ENCODE data around the gene LOXL1. TPM values are rescaled to one million over a fixed set of nuclear protein-coding genes. Genes with fewer than 3 reads are reported as not detected.
A peak's percentile ranks its signal among the peaks of the same experiment; 100 is the strongest.

The LOXL1 gene
- polyA plus RNA-seq, 3 donors: 0.07 TPM; not detected in 2

- no peaks in the 10 kb centered on the region for H3K27me3 ChIP-seq (ENCODE audit: control insufficient read depth in 2 of 2, insufficient read depth in 2 of 2, low read length in 2 of 2)
- no peaks in the 10 kb centered on the region for H3K4me1 Mint-ChIP-seq
- peaks cover 0 to 5% (median 0%) of the 10 kb centered on the region in 3 donors for H3K27me3 Mint-ChIP-seq (ENCODE audit: low read depth in 3 of 3)
- no peaks in the 10 kb centered on the region for H3K36me3 ChIP-seq (replicated peaks in 1 of 2; ENCODE audit: control insufficient read depth in 1 of 2, insufficient read depth in 2 of 2, low read length in 2 of 2)
- no peak overlapping the region for H3K27ac Mint-ChIP-seq
- H3K9me3 Mint-ChIP-seq: no peaks in the 10 kb centered on the region
- intact Hi-C loops (cut with micrococcal nuclease): no loop called here
- no peaks in the 10 kb centered on the region for H3K4me1 ChIP-seq (ENCODE audit: control insufficient read depth in 1 of 2, insufficient read depth in 2 of 2, low read length in 2 of 2)
- H2AFZ ChIP-seq (ENCODE audit: insufficient read depth, low read depth, low read length, poor library complexity, severe bottlenecking): no peak overlapping the region
- H3K36me3 Mint-ChIP-seq: no peaks in the 10 kb centered on the region
- H3K27ac ChIP-seq (ENCODE audit: low read depth in 1 of 2, low read length in 2 of 2): no peak overlapping the region
- no peak overlapping the region for H3K4me2 ChIP-seq (replicated peaks; ENCODE audit: extremely low read depth, low read length, poor library complexity, severe bottlenecking)
- WGBS (ENCODE audit: insufficient coverage): 73% methylated on average over 9 of the region's 13 CpGs
- H3K9me3 ChIP-seq (replicated peaks in 1 of 2; ENCODE audit: control insufficient read depth in 1 of 2, insufficient read depth in 1 of 2, low read length in 2 of 2): no peaks in the 10 kb centered on the region
- H4K20me1 ChIP-seq (ENCODE audit: insufficient read depth, low read length): no peaks in the 10 kb centered on the region
- H3K4me3 ChIP-seq (replicated peaks in 1 of 3; ENCODE audit: low read depth in 2 of 3, low read length in 3 of 3): no peak overlapping the region
- H3K4me3 Mint-ChIP-seq: no peak overlapping the region
- TF ChIP-seq CTCF (IDR thresholded peaks at IDR 0.05): no peak
- H3K9ac ChIP-seq (ENCODE audit: insufficient read depth, low read length, poor library complexity, severe bottlenecking): no peak overlapping the region
- H3K79me2 ChIP-seq (ENCODE audit: insufficient read depth, low read length): no peaks in the 10 kb centered on the region
- DNase-seq: no peak
Measured at GRCh38 chr15:73944161-73945129, 18.2 kb downstream of the LOXL1 start.

GRCh38 chr15:73945130-73945508, 18.9 kb downstream of the LOXL1 start:
- Histone ChIP-seq H3K36me3 (replicated peaks in 1 of 2; ENCODE audit: control insufficient read depth in 1 of 2, insufficient read depth in 2 of 2, low read length in 2 of 2) (no peaks in the 10 kb centered on the region), H3K27ac (ENCODE audit: low read depth in 1 of 2, low read length in 2 of 2) (no peak overlapping the region), H4K20me1 (ENCODE audit: insufficient read depth, low read length) (no peaks in the 10 kb centered on the region), H3K4me1 (ENCODE audit: control insufficient read depth in 1 of 2, insufficient read depth in 2 of 2, low read length in 2 of 2) (no peaks in the 10 kb centered on the region), H3K27me3 (ENCODE audit: control insufficient read depth in 2 of 2, insufficient read depth in 2 of 2, low read length in 2 of 2) (no peaks in the 10 kb centered on the region), H3K4me2 (replicated peaks; ENCODE audit: extremely low read depth, low read length, poor library complexity, severe bottlenecking) (no peak overlapping the region), H3K79me2 (ENCODE audit: insufficient read depth, low read length) (no peaks in the 10 kb centered on the region), H2AFZ (ENCODE audit: insufficient read depth, low read depth, low read length, poor library complexity, severe bottlenecking) (no peak overlapping the region), H3K4me3 (replicated peaks in 1 of 3; ENCODE audit: low read depth in 2 of 3, low read length in 3 of 3) (no peak overlapping the region), H3K9me3 (replicated peaks in 1 of 2; ENCODE audit: control insufficient read depth in 1 of 2, insufficient read depth in 1 of 2, low read length in 2 of 2) (no peaks in the 10 kb centered on the region), H3K9ac (ENCODE audit: insufficient read depth, low read length, poor library complexity, severe bottlenecking) (no peak overlapping the region)
- Mint-ChIP-seq H3K4me1 (no peaks in the 10 kb centered on the region), H3K27me3 (ENCODE audit: low read depth in 3 of 3) (peaks cover 0 to 5% (median 0%) of the 10 kb centered on the region in 3 donors), H3K36me3 (no peaks in the 10 kb centered on the region), H3K9me3 (no peaks in the 10 kb centered on the region), H3K27ac (peak overlapping the region in 1 of 7 donors; percentile 66), H3K4me3 (no peak overlapping the region)
- intact Hi-C loops (cut with micrococcal nuclease): no loop called here
- 88% methylated on average over 2 of the region's 4 CpGs for WGBS (ENCODE audit: insufficient coverage)
- no peak for TF ChIP-seq CTCF (IDR thresholded peaks at IDR 0.05)
- no peak for DNase-seq

Measured in CD14-positive monocyte (primary cell).